Stimulated activated CD8-positive, alpha-beta memory T cell treated with anti-CD3 and anti-CD28 coated beads, Interleukin-7, amount 100 ng/mL, for 4 hours (primary cell): Measurements from ENCODE around the gene CSAD.
"Not testable (repeated sequence)": the region's sequence is repeated elsewhere in the genome, so short reads cannot be mapped to it uniquely, and the experiment has no call there.

ENCODE experiments used
- DNase-seq, 2 donors: peaks; one replicate each; pipeline ENCODE4 v3.0.0-alpha.2; 2020; ENCODE audit warnings: low read depth in 2 of 2

Gene CSAD

DNA sequence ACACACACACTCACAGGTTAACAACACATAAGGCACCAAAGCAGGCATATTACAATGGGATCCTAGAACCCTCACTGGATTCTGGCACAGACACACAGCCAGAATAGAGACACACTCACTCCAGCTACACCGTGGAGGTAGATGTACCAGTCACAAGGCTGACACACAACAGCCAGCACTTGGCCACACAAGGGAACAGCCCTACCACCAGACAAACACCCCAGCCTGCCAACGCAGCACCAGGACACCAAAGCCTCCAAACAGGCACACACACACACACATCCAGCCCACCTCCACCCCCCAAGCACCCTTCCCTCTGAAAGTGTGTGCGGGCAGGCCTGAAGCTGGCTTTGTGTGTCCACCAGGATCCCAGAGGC lies 37.2 kb upstream of the CSAD start:
- DNase-seq = no peak

DNA sequence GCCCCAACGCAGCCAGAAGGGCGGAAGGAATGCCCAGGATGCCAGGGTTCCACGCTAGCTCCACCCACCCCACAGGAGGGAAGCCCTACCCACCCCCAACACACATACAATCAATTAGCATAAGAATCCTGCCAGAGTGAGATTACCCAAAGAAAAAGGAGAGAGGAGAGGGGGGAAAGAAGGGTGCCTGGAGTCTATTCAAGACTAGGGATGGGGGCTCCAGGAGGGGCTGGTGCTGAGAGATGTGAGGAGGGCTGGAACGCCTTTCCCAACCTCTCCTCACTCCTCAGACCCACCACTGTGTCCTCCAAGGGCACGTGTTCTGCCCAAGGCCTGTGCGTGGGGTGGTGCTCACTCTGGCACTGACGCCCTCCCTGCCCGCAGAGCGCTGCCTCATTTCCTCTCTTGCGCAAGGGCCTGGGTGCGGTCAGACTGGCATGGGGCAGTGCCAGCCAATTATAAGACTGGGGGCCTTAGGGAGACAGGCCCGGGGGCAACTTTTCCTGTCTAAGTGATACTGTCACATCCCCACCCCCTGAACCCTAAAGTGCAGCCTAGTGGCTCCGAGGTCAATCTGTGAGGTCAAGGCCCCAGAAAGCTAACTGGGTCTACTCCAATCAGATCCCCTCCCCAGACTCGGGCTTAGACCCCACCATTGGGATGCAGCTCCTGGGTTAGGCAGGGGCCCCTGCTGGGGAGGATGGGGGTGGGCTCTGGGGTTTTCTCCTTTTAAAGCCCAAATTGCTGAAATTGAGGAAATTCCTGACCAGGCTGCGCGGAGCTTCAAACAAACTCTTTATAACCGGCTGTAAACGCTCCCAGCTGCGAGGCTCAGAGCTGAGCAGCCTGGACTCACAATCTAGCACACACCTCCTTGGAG lies 36.6 kb upstream of the CSAD start:
- peak in 1 of 2 donors; percentile 59 for DNase-seq

DNA sequence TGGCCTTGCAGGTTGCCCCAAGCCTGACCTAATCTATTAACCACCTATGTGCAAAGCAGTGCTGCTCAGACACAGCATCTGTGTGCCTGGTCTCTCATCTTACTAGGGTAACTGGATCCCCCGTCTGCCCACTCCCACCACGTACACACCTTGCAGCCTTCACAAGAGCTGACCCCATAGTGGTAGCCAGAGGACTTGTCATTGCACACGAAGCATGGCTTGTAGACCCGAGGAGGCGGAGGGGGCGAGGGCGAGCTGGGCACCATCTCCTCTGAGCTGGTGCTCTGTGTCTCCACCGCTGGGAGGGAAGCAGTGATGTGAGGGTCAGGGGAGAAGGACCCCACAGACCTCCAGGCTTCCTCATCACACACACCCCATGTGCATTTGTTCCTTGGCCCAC lies 34.8 kb upstream of the CSAD start:
- no peak for DNase-seq

DNA sequence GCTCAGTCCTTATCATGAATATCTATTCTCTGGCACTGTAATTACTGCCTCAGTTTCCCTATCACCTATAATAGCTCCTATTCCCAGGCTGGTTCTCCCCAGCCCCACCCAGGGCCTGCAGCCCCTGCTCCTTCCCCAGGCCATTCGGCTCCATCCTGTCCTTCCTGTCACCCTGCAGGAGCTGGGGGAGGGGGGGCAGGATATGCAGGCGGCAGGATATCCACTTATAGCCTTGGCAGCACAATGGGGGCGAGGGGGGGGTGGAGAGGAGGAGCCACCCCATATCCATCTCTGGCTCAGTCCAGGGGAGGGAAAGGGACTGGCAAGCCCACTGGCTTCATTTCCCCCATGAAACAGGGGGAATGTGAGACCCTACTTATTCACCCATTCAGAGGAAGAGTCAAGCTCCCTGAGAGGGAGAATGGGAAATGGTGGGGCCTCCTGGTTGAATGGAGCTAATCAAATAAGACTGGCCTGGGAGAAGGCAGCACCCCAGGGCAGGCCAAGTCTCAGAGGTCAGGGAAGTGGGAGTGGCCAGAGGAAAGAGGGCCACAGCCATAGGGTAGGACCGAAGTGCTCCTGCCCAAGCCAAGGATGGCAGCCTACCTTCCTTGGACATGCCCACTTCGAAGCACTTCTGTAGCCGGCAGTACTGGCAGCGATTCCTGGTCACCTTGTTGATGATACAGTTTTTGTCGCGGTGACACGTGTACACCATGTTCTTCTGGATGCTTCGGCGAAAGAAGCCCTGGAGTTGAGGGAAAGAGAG lies 34.1 kb upstream of the CSAD start:
- DNase-seq = no peak

DNA sequence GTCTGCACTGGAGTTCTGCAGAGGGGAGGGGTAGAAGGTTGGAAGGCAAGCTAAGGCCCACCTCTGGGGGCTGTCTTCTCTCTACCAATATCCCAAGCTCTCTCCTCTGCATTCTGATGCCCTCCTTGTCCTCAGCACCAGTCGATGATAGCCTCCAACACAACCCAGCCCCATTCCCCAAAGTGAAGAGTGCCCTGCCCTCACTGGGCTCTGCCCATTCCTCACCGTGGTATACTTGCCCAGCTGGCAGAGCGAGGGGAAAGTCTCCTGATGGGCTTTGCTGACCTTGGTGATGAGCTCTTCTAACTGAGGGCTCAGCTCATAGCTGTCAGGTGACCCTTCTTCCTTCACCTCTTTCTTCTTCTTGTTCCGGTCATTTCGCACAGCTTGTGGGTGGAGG lies 33.5 kb upstream of the CSAD start:
- DNase-seq = no peak

DNA sequence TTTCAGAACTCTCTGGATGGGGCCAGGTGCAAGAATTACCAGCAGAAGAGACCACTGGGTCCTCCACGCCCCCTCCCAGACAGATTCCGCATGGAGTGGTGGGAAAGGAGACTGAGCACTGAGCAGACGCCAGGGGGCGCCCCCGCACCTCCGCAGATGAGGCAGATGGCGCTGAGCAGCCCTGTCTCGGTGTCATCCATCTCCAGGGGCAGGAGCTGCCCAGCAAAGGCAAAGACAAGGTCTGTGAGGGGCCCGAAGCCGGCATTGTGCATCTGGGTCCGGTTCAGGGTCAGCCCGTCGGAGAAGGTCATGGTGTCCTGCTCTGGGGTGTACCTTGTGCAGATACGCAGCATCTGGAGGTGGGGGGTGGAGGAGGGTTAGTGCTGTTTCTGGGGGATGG lies 32.6 kb upstream of the CSAD start:
- peak; percentile 65 to 73 for DNase-seq

DNA sequence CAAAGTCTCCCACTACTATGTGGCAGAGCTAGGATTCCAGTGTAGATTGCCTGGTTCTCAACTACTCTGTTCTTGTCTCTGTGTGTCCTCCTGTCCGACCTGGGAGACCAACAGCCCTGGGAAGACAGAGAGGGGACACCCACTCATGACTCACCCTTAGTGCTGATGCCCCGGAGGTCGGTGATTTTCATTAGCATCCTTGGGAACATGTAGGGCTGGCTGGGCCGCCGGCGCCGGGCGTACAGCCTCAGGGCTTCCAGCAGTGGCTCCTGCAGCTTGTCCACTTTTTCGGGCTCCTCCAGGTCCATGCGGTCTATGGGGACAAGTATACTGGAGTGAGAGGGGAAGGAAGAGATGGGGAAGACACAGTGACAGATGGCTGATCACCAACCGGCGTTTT lies 32.2 kb upstream of the CSAD start:
- no peak for DNase-seq

DNA sequence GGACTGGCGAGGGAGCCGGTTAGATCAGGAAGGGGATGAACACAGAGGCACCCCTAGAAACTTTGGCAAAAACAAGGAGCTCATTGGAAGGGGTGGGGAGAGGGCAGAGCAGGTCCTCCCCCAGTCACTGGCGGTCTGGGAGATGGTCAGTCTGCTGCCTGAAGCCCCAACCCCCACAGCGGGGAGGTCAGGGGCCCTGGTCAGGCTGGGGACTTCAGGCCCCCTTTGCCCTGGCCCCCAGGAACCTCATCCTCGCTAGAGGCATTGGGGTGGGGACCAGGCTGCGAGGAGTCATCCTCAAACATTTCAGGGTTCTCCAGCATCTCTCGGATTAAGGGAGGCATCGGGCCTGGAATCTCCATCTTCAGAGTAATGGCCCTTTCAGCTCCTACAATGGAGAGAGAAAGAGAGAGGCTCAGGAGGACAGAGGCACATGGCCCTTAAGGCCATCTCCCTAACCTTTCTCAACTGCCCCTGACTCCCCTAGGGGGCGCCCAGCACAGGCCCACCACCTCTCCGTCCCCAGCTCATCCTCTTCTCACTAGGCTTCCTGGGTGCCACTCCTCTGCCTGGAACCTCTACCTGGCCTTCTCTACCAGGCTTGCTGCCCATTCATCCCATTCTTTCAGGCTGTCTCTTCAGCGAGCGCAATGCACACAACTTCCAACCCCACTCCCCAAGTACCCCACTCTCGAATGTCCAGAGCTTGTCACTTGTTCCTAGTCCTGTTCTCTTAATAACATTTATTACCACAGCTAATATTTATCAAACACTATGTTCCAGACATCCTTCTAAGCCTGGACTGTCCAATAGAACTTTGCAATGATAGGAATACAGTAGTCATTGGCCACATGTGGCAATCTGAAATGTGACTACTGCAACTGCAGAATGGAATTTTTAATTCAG lies 31.0 kb upstream of the CSAD start:
- no peak for DNase-seq

DNA sequence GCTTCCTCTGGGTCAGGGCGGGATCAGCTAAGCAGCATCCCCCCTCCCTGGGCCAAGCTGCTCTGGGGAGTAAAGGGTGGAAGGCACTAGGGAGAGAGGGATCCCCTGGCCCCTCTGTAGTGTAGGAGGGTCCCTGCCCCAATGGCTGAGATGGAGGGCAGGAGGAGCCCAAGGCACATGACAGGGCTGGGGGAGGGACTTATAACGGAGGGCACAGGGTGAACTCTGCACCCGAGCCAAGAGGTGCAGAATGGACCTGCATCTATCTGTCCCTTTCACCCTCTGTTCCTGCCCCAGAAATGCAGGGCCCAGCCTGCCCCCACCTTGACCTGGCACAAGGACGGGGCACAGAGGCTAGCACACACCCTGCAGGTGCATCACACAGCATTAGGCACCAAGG lies 30.1 kb upstream of the CSAD start:
- no peak for DNase-seq

DNA sequence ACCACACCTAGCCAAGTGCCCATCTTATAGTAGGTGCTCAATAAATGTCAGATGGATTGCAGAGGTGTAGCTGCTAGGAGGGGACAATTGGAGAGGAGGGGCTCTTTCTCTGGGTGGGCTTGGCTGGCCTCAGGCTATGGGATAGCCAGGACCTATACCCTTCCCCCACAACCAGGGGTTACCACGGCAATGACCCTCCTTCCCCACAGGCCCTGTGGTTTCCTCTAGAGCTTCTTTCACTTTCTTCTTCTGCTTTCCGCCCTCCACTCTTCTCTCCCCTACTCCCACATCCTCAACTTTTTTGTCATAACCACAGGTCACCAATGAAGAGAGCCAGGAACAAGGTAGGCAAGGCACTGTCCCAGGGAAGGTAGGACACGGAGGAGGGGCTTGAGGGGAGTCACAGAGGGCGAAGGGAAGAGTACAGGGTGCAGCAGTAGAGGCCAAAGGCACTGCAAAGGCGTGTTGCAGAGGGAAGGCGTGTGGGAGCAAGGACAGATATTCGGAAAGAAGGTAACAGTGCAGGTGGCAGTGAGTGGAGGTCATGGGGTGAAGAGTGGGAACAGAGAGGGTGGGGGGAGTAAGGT lies 28.2 kb upstream of the CSAD start:
- no peak for DNase-seq

DNA sequence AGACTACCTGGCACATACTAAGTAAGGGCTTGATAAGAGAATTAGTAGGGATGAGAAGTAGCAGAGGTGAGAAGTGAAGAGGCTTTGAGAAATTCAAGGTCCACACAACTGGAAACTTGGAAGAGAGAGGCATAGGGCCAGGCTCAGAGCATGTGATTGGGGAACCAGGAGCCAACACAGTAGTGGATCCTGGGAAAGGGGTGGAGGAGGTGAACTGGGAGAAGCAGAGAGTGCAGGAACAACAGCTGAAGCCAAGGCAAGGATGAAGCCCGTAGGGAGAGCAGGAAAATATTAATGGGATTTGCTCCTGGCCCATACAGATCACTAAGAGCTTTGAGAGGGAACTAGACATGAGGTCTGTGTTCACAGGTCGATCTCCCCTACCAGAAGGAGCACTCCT lies 27.7 kb upstream of the CSAD start:
- no peak for DNase-seq

DNA sequence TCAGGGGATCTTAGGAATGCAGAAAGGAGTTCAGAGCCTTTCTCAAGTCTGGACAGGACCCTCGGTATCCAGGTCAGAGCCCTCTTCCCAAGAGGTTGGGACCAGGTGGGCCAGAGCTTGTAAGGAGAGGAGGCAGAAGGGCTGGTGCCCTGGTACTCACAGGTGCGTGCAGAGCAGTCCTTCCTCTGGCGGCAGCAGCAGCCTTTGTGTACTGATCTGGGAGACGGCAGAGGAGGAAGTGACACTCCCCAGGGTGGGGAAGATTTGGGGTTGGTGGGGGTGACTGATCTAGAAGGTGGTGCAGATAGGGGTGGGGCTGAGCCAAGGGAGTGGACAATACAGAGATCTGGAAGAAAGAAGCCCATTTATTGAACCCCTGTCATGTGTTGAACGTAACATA lies 26.3 kb upstream of the CSAD start, which contains the start of gene ITGB7:
Gene ITGB7 (minus strand): TSS at position 210 of the 400 bp plus-strand sequence. CDS start 6,808 bp downstream, outside the sequence.
- peak; percentile 50 to 51 for DNase-seq

DNA sequence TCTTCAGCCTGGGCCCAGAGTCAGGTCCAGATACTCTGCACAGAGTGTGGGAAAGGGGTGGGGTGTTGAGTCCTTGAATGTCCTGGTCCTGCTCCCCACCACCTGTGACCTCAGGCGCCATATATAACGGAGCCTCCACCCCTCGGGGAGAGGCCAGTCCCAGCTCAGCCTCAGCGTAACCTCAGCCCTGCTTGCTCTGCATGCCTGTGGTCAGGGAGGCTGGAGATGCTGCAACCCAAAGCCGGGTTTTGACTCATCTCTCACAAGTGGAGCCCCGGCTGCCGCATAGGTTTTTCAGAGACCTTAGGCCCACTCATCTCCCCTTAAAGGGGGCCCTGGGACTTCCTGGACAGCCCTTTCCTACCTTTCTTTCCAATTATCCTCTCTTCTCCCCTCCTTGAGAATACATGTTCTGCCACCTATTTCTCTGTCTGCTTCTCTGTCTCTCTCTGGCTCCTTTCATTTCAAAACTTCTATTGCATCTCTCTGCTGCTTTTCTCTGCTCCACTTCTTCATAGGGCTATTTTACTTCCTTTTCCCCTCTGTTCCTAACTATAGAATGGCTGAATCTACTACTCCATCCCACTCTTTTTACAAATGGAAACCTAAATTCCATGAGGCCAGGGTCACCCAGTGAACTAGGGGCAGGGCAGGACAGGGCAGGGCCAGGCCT lies 25.2 kb upstream of the CSAD start:
- DNase-seq = peak in 1 of 2 donors; percentile 50

DNA sequence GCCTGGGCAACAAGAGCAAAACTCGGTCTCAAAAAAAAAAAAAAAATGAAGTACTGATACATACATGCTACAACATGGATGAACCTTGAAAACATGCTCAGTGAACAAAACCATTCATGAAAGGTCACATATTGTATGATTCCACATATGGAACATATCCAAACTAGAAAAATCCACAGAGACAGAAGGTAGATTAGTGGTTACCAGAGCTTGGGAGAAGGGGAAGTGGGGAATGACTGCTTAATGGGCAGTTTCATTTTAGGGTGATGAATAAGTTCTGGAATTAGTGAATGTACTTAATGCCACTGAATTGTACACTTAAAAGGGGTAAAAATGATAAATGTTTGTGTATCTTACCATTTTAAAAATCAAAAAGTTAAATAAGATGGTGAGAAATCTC lies 23.6 kb upstream of the CSAD start:
- DNase-seq = no peak

DNA sequence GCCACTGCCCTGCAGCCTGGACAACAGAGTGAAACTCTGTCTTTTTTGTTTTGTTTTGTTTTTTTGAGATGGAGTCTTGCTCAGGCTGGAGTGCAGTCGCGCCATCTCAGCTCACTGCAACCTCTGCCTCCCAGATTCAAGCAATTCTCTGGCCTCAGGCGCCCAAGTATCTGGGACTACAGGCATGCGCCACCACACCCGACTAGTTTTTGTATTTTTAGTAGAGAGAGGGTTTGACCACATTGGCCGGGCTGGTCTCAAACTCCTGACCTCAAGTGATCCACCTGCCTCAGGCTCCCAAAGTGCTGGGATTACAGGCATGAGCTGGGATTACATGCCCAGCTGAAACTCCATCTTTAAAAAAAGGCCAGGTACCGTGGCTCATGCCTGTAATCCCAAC lies 21.6 kb upstream of the CSAD start:
- DNase-seq = not testable (repeated sequence)

DNA sequence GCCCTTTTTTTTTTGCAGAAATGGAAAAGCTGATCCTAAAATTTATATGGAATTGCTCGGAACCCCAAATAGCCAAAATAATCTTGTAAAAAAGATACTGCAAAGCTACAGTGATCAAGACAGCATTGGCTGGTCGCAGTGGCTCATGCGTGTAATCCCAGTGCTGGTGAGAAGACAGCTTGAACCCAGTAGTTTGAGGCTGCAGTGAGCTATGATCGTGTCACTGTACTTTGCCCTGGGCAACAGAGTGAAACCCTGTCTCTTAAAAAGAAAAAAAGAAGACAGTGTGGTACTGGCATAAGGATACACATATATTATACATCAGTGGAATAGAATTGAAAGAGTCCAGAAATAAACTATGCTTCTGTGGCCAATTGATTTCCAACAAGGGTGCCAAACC lies 20.9 kb upstream of the CSAD start:
- no peak for DNase-seq

DNA sequence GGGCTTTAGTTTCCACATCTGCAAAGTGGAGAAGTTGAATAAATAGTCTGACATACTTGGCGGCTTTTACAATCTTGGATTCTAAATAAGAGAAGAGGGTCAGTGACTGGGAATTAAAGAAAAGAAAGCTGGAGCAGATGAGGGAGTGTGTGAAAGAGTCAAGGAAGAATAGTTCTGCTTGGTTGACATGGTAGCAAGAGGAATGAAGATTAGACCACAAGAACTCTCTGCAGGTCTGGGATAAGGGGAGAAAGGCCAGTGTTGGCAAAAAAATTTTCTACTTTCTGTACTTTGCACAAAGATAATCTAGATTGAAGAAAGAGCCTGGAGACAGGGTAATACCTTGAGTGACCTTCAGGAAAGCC lies 20.4 kb upstream of the CSAD start:
- no peak for DNase-seq

DNA sequence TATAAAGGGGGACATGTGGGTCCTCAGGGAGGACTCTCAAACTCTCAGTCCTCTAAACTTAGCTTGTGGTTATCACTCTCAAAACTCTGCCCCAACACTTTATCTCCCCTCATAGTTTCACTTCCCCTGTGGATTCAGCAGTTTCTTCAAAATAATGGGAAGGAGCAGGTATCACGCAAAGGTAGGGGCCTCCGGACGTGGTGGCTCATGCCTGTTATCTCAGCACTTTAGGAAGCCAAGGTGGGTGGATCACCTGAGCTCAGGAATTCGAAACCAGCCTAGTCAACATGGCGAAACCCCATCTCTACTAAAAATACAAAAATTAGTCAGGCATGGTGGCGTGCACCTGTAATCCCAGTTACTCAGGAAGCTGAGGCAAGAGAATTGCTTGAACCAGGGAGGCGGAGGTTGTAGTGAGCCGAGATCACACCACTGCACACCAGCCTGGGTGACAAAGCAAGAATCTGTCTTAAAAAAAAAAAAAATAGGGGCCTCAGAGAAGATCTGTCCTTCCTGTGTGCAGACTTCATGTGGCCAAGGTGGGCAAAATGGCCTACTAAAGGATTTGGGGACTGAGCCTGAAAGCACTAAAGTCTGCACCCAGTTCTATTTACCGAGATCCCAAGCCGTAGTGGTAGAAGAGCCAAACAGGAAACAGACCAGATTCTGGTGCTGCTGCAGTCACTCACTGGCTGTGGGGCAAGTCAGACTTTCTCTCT lies 19.9 kb upstream of the CSAD start:
- no peak for DNase-seq

DNA sequence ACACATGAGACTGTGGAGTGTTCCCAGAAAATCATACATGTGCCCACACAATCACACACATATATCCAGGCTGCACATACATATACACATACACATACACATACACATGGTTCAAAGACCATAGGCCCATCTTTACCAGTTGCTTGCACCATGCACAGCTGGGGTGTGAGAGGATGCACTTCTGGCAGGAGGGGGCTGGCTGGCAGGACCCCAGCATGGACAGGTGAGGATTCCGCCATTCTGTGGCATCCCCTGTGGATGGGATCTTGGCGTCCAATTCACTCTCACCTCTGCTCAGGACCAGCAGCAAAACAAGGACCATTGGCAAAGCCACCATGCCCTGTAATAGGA lies 19.4 kb upstream of the CSAD start:
- no peak for DNase-seq

DNA sequence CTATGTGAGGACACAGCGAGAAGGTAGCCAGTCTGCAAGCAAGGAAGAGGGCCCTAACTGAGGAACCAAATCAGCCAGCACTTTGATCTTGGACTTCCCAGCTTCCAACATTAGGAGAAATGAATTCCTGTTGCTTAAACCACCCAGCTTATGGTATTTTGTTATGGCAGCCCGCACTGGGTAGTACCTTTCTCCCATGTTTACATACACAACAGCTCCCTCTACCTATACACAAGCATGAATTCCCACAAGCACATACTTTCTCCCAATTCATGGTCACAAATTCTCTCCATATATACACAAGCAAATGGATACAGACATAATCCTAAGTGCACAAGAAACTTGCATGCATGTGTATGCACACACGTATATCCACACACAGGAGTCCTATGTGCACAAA lies 19.0 kb upstream of the CSAD start:
- DNase-seq = no peak
